Activated naive CD4-positive, alpha-beta T cell treated with Interleukin-2 at 50 U/mL for 16 hours (primary cell): ENCODE data around the gene CSNK1D.

Source experiments
- DNase-seq: peaks from one replicate; pipeline ENCODE4 v3.0.0-alpha.2; 2020

Gene CSNK1D

GRCh38 chr17:82273327-82274133 is at the start of gene CSNK1D:
TSS of gene CSNK1D (minus strand) at chr17:82273700. CDS start at chr17:82273381, 319 bp downstream.
- DNase-seq, result peak; percentile 93

DNA sequence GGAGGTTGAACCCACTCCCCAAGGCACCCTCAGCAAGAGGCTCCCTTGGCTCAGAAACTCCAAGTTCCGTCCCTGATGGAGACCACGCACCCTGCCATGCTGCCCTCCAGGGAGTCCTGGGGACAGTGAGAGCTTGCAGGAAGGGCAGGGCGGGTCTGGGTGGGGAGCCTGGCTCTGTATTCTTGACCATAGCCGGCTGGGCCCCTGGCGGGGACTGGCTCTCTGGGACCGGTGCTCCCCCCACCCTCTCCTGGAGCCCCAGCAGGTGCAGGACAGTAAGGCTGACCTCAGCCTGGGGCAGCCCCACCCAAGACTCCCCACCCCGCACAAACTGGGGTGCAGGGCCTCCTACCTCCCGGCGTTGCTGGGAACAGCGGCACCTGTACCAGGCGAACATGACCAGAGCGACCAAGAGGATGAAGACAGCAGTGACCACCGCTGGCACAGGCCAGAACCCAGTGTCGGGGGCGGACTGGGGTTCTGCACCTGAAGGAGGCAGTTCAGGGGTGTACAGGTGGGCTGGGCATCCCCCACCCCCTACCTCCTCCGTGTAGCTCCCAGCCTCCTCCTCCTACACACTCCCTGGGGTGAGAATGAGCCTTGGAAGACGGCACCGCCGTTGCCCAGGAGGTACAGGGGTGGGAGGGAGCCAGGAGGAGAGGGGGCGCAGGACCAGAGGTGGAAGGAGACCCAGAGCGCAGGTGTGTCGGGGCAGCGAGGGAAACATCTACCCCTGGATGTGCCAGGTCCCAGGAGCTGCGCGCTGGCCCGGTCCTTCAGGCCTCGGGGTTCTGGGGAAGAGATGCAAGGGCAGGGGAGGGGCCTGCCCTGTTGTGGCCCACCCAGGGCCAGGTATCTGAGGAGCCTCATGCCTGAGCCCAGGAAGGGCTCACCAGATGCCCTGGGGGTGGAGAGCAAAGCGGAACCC is 49.3 kb upstream of the CSNK1D start:
- DNase-seq, result no peak

DNA sequence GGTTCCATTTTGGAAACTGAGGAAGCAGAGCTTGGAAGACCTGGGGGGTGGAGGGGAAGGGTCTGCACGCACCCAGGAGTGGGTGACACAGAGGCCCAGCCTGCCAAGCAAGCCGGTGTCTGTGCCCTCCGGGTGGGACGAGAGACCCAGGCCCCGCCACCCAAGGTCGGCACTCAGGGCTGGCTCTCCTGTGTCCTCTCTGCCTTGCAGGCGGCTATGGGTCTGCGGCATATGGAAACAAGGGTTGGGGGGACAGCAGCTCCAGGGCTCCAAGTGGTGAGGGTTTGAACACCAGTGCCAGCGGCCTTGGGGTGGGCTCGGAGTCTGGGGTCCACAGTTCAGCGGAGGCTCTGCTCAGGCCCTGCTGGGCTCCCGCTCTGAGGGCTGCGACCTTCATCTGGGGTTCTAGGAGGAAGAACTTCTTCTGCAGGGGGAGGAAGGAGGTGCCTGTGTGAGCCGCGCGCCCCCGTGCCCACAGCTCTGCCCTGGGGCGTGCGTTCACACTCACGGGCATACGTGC is 48.5 kb upstream of the CSNK1D start:
- no peak for DNase-seq

DNA sequence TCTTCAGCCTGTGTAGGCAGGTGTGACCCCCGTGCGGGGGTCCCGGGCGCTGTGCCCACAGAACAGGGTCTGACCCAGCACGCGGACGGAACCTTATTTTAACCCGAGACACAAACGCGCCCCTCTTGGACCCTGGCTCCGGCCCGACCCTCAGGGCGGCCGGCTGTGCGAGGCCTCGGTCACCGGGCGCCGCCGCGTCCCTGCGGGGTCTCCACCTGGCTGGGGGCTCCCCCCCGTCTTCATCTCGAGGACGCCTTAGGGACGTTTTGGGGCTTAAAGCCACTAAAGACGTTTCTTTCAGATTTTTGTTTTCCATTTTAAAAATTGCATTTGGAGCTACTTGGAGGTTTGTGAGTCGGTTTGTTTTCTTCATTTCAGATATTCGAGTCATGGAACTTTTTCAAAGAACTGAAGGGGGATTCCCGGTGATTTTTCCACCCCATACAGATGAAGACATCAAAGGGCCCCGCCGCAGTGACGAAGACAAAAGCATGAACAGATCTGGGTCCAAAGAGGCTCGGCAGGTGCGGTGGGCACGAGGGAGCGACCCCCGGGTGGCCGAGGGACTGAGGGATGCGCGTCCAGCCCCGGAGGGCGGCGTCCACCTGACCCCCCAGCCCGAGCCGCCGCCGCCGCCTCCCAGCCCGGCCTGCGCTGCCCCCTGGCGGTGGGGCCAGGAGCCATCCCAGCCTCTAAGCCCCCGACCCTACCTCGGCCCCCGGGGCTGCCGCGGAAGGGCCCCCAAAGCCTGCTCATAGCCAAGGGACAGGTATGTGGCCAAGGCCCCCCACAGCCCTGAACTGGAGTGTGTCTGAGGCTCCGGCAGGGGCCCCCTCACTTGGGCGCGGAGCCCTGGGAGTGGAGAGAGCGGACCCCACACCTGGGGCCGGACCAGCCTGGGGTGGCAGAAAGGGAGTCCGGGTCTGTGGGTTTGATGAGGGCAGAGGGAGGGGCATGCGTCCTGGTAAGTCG is 47.7 kb upstream of the CSNK1D start:
- DNase-seq, result peak; percentile 82

DNA sequence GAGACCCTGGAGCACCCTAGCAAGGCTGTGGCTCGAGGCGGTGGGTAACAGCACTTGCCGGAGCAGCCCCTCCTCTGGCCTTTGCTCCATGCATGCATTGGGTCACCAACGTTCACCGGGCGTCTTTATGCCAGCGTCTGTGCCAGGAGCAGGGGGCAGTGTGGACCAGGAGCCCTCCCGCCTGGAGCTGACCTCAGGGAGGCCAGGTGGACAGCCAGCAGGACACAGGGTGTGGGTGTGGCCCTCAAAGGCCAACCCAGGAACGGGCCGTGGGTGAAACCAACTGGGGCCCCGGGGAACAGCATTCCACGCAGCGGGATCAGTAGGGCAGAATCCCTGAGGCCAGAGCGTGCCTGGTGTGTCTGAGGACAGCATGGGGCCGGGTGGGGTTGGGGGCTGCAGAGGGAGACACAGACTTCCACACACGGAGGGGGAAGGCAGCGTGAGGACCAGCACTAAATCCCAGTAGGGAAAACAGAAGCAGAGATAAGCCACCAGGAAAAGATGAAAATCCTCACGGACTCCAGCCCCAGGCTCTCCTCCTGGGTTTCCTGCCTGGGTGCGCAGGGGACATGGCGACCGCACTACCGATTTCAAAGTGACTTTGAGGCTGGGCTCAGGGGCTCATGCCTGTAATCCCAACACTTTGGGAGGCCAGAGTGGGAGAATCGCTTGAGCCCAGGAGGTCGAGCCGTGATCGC is 46.8 kb upstream of the CSNK1D start:
- no peak for DNase-seq

- DNase-seq, result no peak
These were observed 46.1 kb upstream of the CSNK1D start for GRCh38 chr17:82319619-82320062.

GRCh38 chr17:82318772-82319606 is 45.5 kb upstream of the CSNK1D start:
- no peak for DNase-seq

DNA sequence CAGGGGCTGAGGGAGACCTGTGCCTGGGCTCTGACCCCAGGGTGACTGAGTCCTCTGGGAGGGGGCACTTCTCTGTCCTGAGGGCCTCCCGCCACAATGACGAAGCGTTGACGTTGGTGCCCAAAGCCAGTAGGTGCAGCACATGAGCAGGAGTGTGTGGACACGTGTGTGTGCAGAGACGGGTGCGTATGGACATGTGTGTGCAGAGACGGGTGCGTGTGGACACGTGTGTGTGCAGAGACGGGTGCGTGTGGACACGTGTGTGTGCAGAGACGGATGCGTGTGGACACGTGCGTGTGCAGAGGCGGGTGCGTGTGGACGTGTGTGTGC is 44.6 kb upstream of the CSNK1D start:
- DNase-seq, result no peak

GRCh38 chr17:82317394-82318168 is 44.1 kb upstream of the CSNK1D start, which contains the start of gene CD7:
TSS of gene CD7 (minus strand) at chr17:82317608. CDS start at chr17:82317495, 113 bp downstream.
- peak; percentile 66 for DNase-seq

- DNase-seq, result peak; percentile 23
These were observed 43.3 kb upstream of the CSNK1D start for GRCh38 chr17:82316651-82317393.

DNA sequence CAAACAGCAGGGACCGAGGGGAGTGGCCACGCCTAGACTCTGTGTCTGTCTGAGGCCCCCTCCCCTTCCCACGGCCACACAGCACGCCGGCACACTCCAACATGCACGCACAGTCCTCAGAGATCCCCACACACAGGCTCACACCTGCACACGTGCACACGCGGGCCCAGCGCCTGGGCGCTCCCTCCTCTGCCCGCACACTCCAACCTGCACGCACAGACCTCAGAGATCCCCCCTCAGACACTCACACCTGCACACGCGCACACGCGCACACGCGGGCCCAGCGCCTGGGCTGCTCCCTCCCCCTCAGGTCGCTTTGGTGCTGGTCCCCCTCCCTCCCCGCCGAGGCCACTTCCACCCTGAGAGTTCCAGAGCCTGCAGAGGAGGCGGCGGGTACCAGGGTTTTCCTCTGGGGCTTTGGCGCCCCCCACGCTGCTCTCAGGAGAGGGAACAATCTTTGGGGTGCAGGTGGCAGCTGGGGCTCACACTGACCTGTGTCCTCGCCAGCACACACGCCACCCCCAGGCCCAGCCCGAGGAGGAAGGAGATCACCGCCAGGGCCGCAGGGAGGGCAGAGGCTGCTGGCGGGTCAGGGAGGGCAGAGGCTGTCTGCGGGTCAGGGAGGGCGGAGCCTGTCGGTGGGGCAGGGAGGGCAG is 42.3 kb upstream of the CSNK1D start:
- DNase-seq, result peak; percentile 53

- DNase-seq, result no peak
These were observed 41.5 kb upstream of the CSNK1D start for GRCh38 chr17:82314727-82315605.

GRCh38 chr17:82314012-82314726 is 40.7 kb upstream of the CSNK1D start:
- DNase-seq, result no peak

DNA sequence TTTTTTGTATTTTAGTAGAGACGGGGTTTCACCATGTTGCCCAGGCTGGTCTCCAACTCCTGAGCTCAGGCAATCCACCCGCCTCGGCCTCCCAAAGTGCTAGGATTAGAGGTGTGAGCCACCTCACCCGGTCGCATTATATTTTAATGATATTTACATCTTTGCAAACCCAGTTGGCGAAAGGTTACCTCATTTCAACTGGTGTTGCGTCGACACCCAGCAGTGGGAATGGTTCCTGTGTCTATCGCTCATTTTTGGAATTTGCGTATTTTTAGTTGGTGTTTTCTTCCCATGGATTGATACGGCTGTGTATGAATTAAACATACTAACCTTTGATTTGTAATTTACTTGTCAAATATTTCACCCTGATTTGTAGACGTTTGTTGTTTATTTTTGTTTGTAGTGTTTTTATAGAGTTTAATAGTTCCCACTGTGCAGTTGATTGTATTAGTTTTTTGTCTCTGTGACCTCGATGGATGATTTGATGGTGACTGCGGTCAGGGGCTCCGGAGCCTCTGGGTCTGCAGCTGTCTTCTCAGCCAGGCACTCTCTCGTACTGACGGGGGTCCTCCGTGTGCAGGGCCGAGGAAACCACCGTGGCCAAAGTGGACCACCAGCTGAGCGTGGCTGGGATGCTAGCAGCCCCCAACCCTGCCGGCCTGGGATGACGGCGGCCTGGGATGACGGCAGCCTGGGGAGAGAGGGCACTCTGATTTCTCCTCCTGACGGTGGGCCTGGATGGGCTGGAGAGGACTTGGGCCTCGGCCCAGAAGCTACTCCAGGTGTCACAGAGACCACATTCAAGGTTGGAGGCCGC is 39.9 kb upstream of the CSNK1D start:
- no peak for DNase-seq

DNA sequence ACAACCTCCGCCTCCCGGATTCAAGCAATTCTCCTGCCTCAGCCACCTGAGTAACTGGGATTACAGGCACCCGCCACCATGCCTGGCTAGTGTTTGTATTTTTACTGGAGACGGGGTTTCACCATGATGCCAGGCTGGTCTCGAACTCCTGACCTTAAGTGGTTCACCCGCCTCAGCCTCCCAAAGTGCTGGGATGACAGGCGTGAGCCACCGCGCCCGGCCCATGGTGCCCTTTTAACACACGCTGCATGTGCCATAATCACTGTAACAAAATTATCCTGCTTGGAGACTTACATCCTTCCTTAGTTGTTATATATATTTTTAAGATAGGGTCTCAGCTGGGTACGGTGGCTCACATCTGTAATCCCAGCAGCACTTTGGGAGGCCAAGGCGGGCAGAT is 38.5 kb upstream of the CSNK1D start:
- DNase-seq, result no peak

DNA sequence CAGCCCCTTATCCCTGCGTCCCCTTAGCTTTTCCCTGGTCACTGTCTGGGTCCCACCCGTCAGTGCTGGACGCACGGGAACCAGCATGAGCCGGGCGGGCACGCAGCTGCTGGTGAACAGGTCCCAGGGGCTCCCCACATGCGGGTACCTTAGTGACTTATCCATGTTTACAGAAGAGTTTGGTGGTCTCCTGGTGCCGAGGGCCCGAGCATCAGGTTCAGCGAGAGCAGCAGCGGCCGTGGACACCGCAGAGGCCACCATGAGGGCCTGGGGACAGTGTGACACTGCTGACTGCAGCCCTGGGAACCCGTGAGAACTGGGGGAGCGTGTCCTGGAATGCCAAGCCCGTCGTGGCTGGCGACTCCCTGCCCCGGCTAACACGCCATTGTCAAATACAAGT is 37.4 kb upstream of the CSNK1D start:
- no peak for DNase-seq
